ENCODE results near the gene GRIK4.

GRIK4 gene

GRCh38 chr11:120537996-120538395, 26.4 kb downstream of the GRIK4 start:
- no peaks in the 10 kb centered on the region for H3K79me2 ChIP-seq (ENCODE audit: control insufficient read depth, low read length)
- no peaks in the 10 kb centered on the region for H3K9me2 ChIP-seq (replicated peaks; ENCODE audit: control insufficient read depth, low read length)

DNA sequence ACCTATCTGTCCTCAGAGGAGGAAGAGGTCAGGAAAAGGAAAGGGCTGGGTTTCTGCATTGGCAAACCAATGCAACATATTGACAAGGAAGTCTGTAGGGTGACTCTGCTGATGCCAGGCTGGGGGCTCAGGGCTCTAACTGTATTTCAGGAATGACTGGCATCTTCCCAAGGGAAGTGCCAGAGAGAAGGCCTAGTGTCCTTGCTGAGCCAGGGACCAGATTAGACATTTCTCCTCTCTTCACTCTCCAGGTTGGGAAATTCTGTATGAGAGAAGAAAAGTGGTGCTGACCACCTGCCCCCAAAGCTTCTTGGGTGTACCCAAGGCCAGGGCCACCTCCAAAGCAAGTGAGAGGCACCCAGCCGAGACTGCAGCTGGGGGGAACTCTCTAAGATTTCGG, 27.2 kb downstream of the GRIK4 start:
- Histone ChIP-seq H3K9me2 (replicated peaks; ENCODE audit: control insufficient read depth, low read length) (no peaks in the 10 kb centered on the region), H3K27ac (ENCODE audit: low read depth, low read length) (no peak overlapping the region), H3K79me2 (ENCODE audit: control insufficient read depth, low read length) (no peaks in the 10 kb centered on the region), H4K20me1 (ENCODE audit: control insufficient read depth, insufficient read depth, low read depth, low read length) (no peaks in the 10 kb centered on the region), H3K9me3 (ENCODE audit: control insufficient read depth, insufficient read depth, low read length) (no peaks in the 10 kb centered on the region; the same call in 1 of the 2 replicates), H3K27me3 (ENCODE audit: control insufficient read depth, low read length) (no peaks in the 10 kb centered on the region), H3K4me1 (ENCODE audit: control insufficient read depth, low read length) (no peaks in the 10 kb centered on the region), H3K36me3 (ENCODE audit: control insufficient read depth, low read length) (no peaks in the 10 kb centered on the region), H3K4me3 (ENCODE audit: low read length) (no peak overlapping the region), H3K4me2 (ENCODE audit: low read length) (no peak overlapping the region), H3F3A (ENCODE audit: control insufficient read depth, insufficient read depth) (no peaks in the 10 kb centered on the region)
- TF ChIP-seq EZH2phosphoT487 (IDR thresholded peaks at IDR 0.05; ENCODE audit: borderline replicate concordance, low read length) = no peak
- TF ChIP-seq, protein P1, sequence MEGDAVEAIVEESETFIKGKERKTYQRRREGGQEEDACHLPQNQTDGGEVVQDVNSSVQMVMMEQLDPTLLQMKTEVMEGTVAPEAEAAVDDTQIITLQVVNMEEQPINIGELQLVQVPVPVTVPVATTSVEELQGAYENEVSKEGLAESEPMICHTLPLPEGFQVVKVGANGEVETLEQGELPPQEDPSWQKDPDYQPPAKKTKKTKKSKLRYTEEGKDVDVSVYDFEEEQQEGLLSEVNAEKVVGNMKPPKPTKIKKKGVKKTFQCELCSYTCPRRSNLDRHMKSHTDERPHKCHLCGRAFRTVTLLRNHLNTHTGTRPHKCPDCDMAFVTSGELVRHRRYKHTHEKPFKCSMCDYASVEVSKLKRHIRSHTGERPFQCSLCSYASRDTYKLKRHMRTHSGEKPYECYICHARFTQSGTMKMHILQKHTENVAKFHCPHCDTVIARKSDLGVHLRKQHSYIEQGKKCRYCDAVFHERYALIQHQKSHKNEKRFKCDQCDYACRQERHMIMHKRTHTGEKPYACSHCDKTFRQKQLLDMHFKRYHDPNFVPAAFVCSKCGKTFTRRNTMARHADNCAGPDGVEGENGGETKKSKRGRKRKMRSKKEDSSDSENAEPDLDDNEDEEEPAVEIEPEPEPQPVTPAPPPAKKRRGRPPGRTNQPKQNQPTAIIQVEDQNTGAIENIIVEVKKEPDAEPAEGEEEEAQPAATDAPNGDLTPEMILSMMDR (IDR thresholded peaks at IDR 0.05; ENCODE audit: low read depth, low read length, poor library complexity, severe bottlenecking) = no peak

More at GRCh38 chr11:120537996-120538395, 26.4 kb downstream of the GRIK4 start:
- H3K4me3 ChIP-seq (ENCODE audit: low read length) = no peak overlapping the region
- no peak overlapping the region for H3K27ac ChIP-seq (ENCODE audit: low read depth, low read length)
- H3K4me1 ChIP-seq (ENCODE audit: control insufficient read depth, low read length) = no peaks in the 10 kb centered on the region
- no peaks in the 10 kb centered on the region for H4K20me1 ChIP-seq (ENCODE audit: control insufficient read depth, insufficient read depth, low read depth, low read length)
- no peaks in the 10 kb centered on the region for H3K27me3 ChIP-seq (ENCODE audit: control insufficient read depth, low read length)
- H3K36me3 ChIP-seq (ENCODE audit: control insufficient read depth, low read length) = no peaks in the 10 kb centered on the region
- H3F3A ChIP-seq (ENCODE audit: control insufficient read depth, insufficient read depth) = no peaks in the 10 kb centered on the region
- H3K4me2 ChIP-seq (ENCODE audit: low read length) = no peak overlapping the region
- H3K9me3 ChIP-seq (ENCODE audit: control insufficient read depth, insufficient read depth, low read length) = no peaks in the 10 kb centered on the region; the same call in 1 of the 2 replicates
- TF ChIP-seq, protein P1 (IDR thresholded peaks at IDR 0.05; ENCODE audit: low read depth, low read length, poor library complexity, severe bottlenecking) = no peak
- no peak for TF ChIP-seq EZH2phosphoT487 (IDR thresholded peaks at IDR 0.05; ENCODE audit: borderline replicate concordance, low read length)

DNA sequence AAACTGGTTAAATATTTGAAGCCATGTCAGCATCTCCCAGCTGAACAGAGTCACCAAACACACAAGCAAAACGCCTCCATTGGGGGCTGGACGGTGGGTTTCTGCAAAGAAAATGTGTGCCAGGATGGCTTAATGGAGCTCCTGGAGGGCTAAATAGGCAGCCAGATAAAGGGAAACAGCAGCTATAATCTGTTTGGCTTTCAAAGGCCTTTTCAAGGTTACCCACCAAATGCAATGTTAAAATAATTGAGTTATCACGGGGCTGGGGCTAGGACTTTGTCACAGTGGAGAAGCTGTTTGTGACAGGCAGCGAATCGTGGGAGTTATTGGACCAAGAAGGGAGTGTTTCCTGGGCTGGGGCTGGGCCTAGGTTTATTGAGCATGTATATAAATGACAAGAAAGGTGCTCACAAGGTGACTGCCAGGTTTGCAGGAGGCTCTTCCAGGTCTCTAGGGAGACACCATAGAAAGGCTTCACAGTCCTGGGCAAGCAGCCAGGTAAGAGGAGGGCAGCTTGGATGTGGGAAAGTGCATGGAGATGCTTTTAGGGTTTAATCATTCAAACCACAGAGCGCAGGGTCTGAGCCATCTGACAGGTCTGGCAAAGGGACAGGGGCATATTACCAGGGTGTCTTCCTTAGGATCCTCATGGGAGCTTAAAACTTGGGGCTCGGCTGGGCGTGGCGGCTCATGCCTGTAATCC, 28.3 kb downstream of the GRIK4 start:
- Histone ChIP-seq H3K79me2 (ENCODE audit: control insufficient read depth, low read length) (no peaks in the 10 kb centered on the region), H3K4me3 (ENCODE audit: low read length) (no peak overlapping the region), H3K36me3 (ENCODE audit: control insufficient read depth, low read length) (no peaks in the 10 kb centered on the region), H3K4me2 (ENCODE audit: low read length) (no peak overlapping the region), H3F3A (ENCODE audit: control insufficient read depth, insufficient read depth) (no peaks in the 10 kb centered on the region), H3K9me2 (replicated peaks; ENCODE audit: control insufficient read depth, low read length) (no peaks in the 10 kb centered on the region), H3K9me3 (ENCODE audit: control insufficient read depth, insufficient read depth, low read length) (no peaks in the 10 kb centered on the region; the same call in 1 of the 2 replicates), H3K27me3 (ENCODE audit: control insufficient read depth, low read length) (no peaks in the 10 kb centered on the region), H3K27ac (ENCODE audit: low read depth, low read length) (no peak overlapping the region), H3K4me1 (ENCODE audit: control insufficient read depth, low read length) (no peaks in the 10 kb centered on the region), H4K20me1 (ENCODE audit: control insufficient read depth, insufficient read depth, low read depth, low read length) (no peaks in the 10 kb centered on the region)
- TF ChIP-seq, protein P1 (IDR thresholded peaks at IDR 0.05; ENCODE audit: low read depth, low read length, poor library complexity, severe bottlenecking) = no peak
- TF ChIP-seq EZH2phosphoT487 (IDR thresholded peaks at IDR 0.05; ENCODE audit: borderline replicate concordance, low read length) = no peak

All from DOHH2 (cell line).